Measurements from ENCODE around the gene SRGAP2. TPM values are rescaled to one million over a fixed set of nuclear protein-coding genes. Genes with fewer than 3 reads are reported as not detected.
"Not testable (repeated sequence)": the region's sequence is repeated elsewhere in the genome, so short reads cannot be mapped to it uniquely, and the experiment has no call there.

Gene SRGAP2
- total and polyA plus RNA-seq, 9 of the 15 experiments (the other 6 are each of a cell fraction or from before 2014, with no cell fraction given), result 4.1 to 50.7 (median 15.6) TPM

DNA sequence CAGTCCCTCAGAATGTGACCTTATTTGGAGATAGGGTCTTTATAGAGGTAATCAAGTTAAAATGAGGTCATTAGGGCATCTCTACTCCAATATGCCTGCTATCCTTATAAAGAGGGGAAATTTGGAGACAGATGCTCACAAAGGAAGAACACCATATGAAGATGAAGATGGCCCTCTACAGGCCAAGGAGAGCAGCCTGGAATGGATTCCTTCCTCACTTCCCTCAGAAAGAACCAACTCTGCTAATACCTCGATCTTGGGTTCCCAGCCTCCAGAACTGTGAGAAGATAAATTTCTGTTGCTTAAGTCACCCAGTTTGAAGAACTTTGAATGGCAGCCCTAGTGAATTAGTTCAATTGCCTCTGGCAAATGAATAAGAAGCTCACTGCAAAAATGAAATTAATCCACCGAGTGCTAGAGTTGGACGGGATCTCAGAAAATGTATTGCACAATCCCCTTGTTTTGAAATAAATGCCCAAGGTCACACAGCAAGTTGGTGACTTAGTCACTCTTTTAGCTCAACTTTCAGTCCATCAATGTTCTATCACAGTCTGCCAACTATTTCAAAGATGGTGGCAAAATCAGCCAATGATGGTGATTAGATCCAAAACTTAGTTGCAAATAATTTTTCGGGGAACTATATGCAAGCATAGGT, 27.8 kb upstream of the SRGAP2 start:
- in situ Hi-C loops (cut with MboI); H3K36me3 ChIP-seq (ENCODE audit: control insufficient read depth, insufficient read depth, low read length); H3K4me1 ChIP-seq (replicated peaks in 1 of 2; ENCODE audit: control insufficient read depth in 2 of 2, insufficient read depth in 2 of 2, low read length in 2 of 2); intact Hi-C loops (cut with micrococcal nuclease); H3K4me2 ChIP-seq (ENCODE audit: insufficient read depth, low read length); H3K9me3 ChIP-seq (replicated peaks; ENCODE audit: control insufficient read depth, insufficient read depth, low read depth, low read length); H3K9ac ChIP-seq (ENCODE audit: insufficient read depth in 1 of 2, low read depth in 2 of 2, low read length in 2 of 2); FAIRE-seq; POLR2A ChIA-PET; CTCF ChIA-PET (ENCODE audit: low intra/inter-chr PET ratio); H3K79me2 ChIP-seq (ENCODE audit: control insufficient read depth, insufficient read depth, low read length); H3K4me3 ChIP-seq; H3K27me3 ChIP-seq (ENCODE audit: control insufficient read depth in 2 of 2, insufficient read depth in 2 of 2, low read length in 2 of 2); H3K9me1 ChIP-seq (ENCODE audit: control insufficient read depth, insufficient read depth, low read length); H4K20me1 ChIP-seq (replicated peaks; ENCODE audit: control insufficient read depth, insufficient read depth, low read length); BruUV-seq (replicated peaks); H3K27ac ChIP-seq (ENCODE audit: extremely low read depth, low read depth, low read length); H2AFZ ChIP-seq (ENCODE audit: low read depth, low read length): not testable (repeated sequence)
- WGBS (ENCODE audit: insufficient coverage, low coverage, missing lambda C conversion rate), result 39% methylated on average over 1 of the region's 4 CpGs
- peak; percentile 63 for ATAC-seq
- peak in 1 of 4 experiments; percentile 27 for DNase-seq (ENCODE audit: extremely low read depth in 1 of 4, low spot score in 3 of 4)
- TF ChIP-seq CTCFL (IDR thresholded peaks at IDR 0.05; ENCODE audit: borderline replicate concordance, insufficient read depth, low read depth, low read length, poor library complexity, severe bottlenecking) (peak; percentile 31), RAD21 (CRISPR knock-in tag; conservative IDR thresholded peaks at IDR 0.05 in 1 of 2, IDR thresholded peaks at IDR 0.05 in 1 of 2) (peak in 1 of 2 experiments; percentile 39; a peak in 2 of 4 replicates), CTCF (IDR thresholded peaks at IDR 0.05 in 2 of 3, conservative IDR thresholded peaks at IDR 0.05 in 1 of 3; ENCODE audit: insufficient read depth in 2 of 3, low read depth in 1 of 3, low read length in 3 of 3) (peak in 2 of 3 experiments; percentile 16 to 41; a peak in 2 of 6 replicates), CEBPB (tag; IDR thresholded peaks at IDR 0.05) (0 out of 2 replicates have a peak, but pooled peaks have one; percentile 15)

- H3K4me2 ChIP-seq (ENCODE audit: insufficient read depth, low read length); H3K9ac ChIP-seq (ENCODE audit: insufficient read depth in 1 of 2, low read depth in 2 of 2, low read length in 2 of 2); DNase-seq (ENCODE audit: extremely low read depth in 1 of 4, low spot score in 3 of 4); POLR2A ChIA-PET; intact Hi-C loops (cut with micrococcal nuclease); H3K27me3 ChIP-seq (ENCODE audit: control insufficient read depth in 2 of 2, insufficient read depth in 2 of 2, low read length in 2 of 2); H3K4me3 ChIP-seq; H4K20me1 ChIP-seq (replicated peaks; ENCODE audit: control insufficient read depth, insufficient read depth, low read length); ATAC-seq; H3K79me2 ChIP-seq (ENCODE audit: control insufficient read depth, insufficient read depth, low read length); H3K9me3 ChIP-seq (replicated peaks; ENCODE audit: control insufficient read depth, insufficient read depth, low read depth, low read length); H2AFZ ChIP-seq (ENCODE audit: low read depth, low read length); H3K27ac ChIP-seq (ENCODE audit: extremely low read depth, low read depth, low read length); BruUV-seq (replicated peaks); in situ Hi-C loops (cut with MboI); FAIRE-seq; CTCF ChIA-PET (ENCODE audit: low intra/inter-chr PET ratio); H3K4me1 ChIP-seq (replicated peaks in 1 of 2; ENCODE audit: control insufficient read depth in 2 of 2, insufficient read depth in 2 of 2, low read length in 2 of 2); H3K36me3 ChIP-seq (ENCODE audit: control insufficient read depth, insufficient read depth, low read length); H3K9me1 ChIP-seq (ENCODE audit: control insufficient read depth, insufficient read depth, low read length): not testable (repeated sequence)
- WGBS (ENCODE audit: insufficient coverage, low coverage, missing lambda C conversion rate), result 60% methylated on average over 1 of the region's 2 CpGs
Measured at GRCh38 chr1:206176114-206176502, 27.2 kb upstream of the SRGAP2 start.
